ENCODE measurements around the gene HERC5. TPM values are rescaled to one million over a fixed set of nuclear protein-coding genes. Genes with fewer than 3 reads are reported as not detected.

Gene HERC5
- total RNA-seq, 1 experiment from 2014 or later, result 3.0 TPM

Other genes with a start within 250 kb of the HERC5 start
- 4.9 and 5.3 TPM in 2 replicates for gene PPM1K, start 172.6 kb upstream of the HERC5 start, total RNA-seq (2014; rRNA removed; shearing (Covaris generic))
- 3.8 and 5.2 TPM in 2 replicates for gene HERC6, start 78.3 kb upstream of the HERC5 start, total RNA-seq (2014; rRNA removed; shearing (Covaris generic))
- 85.4 and 86.1 TPM in 2 replicates for gene PYURF, start 66.7 kb downstream of the HERC5 start, total RNA-seq (2014; rRNA removed; shearing (Covaris generic))
- gene HERC3, start 135.4 kb downstream of the HERC5 start, total RNA-seq (2014; rRNA removed; shearing (Covaris generic)), result 1.0 and 1.5 TPM in 2 replicates
- 4.8 and 5.3 TPM in 2 replicates for gene NAP1L5, start 240.7 kb downstream of the HERC5 start, total RNA-seq (2014; rRNA removed; shearing (Covaris generic))